Hypothalamus (tissue), 51 donors: ENCODE data around the gene LRRC14B.
A peak's percentile ranks its signal among the peaks of the same experiment; 100 is the strongest.

Experiments used
- DNase-seq, 51 donors: peaks; one replicate each; lab custom pipeline; 2025; lab: John Stamatoyannopoulos, UW

LRRC14B gene

DNA sequence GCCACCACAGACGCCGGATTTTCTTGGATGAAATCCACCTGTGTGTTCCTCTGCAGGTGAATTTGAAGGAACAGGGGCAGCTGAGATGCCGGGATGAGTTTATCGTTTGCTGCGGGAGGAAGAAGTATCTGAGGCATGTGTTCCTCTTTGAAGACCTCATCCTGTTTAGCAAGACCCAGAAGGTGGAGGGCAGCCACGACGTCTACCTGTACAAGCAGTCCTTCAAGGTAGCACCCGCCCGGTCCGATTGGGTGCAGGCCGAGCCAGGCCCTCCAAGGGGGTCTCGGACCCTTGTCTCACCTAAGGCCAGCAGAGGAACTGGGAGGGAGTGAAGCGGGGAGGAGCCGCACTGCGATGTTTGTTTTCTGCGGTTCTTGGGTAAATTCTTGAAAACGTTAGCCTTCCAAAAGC, 18.4 kb upstream of the LRRC14B start:
- DNase-seq: no peak

- no peak for DNase-seq
These were observed 17.7 kb upstream of the LRRC14B start for GRCh38 chr5:173392-174290.

- no peak for DNase-seq
These were observed 17.0 kb upstream of the LRRC14B start for GRCh38 chr5:174291-174600.

- no peak for DNase-seq
These were observed 16.3 kb upstream of the LRRC14B start for GRCh38 chr5:174876-175465.

DNA sequence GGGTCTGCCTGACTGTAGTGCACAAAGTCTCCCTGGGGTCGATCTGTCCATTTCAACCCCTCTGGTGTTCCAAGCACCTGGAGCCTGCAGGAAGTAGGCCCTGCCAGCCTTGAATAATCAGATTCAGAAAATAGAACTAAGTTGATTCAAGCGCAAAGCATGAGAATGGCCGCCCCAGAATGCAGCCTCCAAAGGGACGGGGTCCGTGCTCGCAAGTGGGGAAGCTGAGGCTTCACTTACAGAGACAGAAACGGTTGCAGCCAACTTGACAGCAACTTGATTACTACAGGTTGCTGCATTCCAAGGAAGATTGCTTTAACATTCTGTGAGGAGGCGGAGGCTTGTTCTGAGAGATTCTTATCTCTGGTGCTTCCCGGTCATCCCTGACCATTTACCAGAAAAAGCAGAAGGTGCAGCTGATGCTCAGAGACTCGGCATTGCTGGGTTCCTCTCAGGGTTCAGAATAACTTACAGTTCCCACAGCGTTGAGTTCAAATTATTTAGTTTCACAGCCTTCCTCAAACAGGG, 14.9 kb upstream of the LRRC14B start:
- no peak for DNase-seq

DNA sequence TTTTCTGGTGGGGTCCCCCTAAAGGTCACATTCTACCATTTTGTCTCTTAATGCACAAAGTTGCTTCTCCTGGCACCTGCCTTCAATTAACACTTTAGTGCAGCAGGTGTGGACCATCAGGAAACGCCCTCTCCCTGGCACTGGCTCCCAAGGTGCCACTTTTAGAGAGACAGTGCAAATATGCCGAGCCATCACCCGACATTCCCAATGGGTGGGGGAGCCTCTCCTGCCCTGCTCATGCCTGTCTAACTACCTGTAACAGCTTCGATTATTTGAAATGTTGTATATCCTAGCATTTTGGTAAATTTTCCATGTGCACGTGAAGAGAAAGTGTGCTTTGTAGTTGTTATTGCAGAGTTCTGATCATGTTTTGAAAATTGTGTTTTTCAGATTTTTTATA, 13.2 kb upstream of the LRRC14B start:
- DNase-seq: no peak

- DNase-seq: no peak
These were observed 11.9 kb upstream of the LRRC14B start for GRCh38 chr5:179401-179800.

DNA sequence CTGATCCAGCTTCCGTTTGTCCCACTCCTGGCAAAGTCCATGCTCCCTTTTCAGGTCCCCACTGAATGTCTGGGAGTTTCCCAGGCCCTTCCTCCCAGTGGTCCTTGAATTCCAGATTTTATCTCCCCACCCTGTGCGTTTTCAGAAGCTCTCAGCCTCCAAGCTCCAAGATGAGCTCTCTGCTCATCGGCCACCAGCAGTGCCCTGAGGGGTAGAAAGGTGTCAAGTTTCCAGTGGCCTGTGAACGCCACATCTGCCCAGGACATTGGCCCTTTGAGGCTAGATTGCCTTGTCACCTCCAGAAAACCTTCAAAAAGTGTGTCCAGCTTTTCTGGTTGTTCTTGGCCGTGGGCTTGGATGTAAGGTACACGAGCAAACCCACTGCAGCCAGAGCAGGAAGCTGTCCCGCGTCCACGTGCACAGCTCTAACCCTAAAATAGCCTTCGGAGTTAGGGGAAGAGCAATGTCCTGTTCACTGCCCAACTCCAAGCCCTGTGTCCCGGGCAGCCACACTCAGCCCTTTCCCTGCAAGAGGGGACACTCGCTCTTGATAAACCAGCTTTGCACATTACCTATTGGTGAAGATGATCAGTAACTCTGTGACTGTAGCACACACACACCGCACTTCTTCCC, 10.9 kb upstream of the LRRC14B start:
- no peak for DNase-seq

GRCh38 chr5:181160-181559, 10.1 kb upstream of the LRRC14B start:
- DNase-seq: no peak

DNA sequence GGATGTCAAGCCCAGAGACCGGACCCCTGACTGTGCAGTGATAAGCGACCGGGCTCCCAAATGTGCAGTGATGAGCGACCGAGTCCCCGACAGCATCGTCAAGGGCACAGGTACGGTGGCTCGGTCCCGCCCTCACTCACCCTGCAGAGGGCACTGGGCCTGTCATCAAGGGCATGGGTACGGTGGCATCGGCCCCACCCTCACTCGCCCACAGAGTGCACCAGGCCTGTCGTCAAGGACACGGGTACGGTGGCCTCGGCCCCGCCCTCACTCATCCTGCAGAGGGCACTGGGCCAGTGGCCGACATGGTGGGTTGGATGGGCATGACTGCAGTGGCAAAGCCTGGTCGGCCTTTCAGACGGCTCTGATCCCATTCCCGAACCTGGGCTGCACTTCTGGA, 9.7 kb upstream of the LRRC14B start:
- no peak for DNase-seq

DNA sequence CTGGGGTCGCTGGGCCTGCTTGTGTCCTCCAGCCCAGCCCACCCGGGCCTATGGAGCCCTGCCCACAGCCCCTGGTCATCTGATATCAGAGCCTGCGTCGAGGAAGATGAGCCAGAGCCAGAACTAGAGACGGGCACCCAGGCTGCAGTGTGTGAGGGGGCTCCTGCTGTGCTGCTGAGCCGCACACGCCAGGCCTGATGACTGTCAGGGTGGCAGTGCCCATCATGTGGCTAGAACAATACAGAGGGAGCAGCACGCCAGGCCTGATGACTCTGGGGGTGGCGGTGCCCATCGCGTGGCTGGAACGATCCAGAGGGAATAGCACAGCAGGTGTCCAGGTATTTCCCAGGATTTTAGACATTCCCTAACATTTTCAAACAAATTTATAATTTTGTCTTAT, 9.2 kb upstream of the LRRC14B start:
- DNase-seq: no peak

GRCh38 chr5:184471-184870, 6.8 kb upstream of the LRRC14B start:
- no peak for DNase-seq

DNA sequence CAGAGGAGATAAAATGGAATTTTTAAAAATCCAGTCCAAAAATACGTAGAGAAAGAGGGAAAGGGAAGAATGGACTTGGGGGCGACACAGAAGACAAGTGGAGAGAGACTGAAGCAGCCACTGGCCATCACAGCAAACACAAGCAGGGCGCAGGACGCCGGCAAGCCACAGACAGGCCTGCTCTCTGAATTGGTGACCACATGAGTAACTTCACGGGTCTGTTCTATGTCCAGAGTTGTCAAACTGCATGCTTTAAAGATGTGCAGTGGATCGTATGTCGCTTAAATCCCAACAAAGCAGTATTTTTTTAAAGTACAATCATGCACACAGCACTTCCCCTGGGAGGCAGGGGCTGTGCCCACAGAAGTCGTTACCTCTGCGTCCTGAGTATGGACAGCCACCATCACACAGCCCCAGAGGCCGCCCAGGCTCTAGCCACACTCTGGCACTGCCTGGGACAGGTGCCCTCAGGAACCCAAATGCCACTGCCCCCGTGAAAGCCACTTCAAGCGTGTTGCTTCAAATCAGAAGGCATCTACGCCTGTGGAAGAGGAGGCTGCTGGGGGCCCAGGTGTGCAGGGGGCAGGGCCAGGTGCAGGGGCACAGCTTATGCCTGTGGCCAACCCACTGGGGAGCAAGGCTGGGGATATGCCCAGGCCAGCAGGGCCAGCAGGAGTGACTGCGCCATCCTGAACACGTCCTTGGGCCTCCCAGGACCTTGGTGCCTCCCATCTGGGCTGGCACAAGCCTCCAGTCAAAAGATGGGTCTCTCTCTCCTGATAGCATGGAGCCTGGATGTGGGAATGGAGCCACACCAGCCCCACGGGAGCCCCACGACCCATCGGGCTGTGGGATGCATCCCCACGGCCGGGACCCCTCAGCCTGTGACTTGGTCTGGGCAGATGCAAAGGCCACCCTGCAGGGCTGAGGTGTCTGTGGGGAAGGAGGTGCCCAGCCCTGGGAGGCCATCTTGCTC, 5.9 kb upstream of the LRRC14B start:
- DNase-seq: no peak

DNA sequence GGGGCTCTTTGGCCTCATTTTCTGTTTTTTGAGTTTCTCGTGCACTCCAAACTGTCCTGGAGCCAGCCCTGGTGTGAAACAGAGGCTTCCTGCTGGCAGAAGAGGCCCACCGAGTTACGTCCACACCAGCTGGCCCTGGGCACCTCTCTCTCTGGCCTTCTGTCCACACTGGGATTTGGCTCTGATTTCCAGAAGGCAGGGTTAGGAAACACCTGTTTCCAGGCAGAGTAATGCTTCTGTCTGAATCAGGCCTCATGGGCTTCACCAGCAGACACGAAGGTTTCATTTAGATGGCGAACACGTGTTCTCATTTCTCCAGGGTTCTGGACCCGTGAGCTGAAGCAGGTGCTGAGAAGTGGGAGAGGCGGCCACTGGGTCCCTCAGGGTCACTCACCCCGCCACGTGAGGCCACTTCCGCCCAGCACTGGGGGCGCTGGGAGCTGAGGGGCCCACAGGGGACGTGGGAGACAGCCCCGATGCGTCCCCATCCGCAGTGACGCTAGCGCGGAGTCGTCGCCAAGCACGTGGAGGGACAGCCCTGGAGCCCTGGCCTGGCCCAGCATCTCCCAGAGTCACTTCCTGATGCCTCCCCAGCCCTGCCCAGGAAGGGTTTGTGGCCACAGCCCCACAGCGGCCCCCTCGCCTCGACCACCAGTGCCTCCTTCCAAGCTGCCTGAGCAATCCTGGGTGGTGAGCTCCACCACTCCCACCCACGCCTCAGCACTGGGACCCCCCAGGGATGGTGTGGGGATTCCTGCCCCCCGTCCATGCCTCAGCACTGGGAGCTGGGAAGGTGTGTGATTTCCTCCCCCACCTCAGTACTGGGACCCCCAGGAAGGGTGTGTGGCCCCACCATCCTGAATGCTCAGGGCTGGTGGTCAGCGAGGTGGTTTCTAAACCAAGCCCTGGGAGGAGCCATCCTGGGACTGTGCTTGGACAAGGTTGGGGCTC, 4.9 kb upstream of the LRRC14B start:
- DNase-seq: no peak

- DNase-seq: no peak
These were observed 4.3 kb upstream of the LRRC14B start for GRCh38 chr5:187042-187431.

DNA sequence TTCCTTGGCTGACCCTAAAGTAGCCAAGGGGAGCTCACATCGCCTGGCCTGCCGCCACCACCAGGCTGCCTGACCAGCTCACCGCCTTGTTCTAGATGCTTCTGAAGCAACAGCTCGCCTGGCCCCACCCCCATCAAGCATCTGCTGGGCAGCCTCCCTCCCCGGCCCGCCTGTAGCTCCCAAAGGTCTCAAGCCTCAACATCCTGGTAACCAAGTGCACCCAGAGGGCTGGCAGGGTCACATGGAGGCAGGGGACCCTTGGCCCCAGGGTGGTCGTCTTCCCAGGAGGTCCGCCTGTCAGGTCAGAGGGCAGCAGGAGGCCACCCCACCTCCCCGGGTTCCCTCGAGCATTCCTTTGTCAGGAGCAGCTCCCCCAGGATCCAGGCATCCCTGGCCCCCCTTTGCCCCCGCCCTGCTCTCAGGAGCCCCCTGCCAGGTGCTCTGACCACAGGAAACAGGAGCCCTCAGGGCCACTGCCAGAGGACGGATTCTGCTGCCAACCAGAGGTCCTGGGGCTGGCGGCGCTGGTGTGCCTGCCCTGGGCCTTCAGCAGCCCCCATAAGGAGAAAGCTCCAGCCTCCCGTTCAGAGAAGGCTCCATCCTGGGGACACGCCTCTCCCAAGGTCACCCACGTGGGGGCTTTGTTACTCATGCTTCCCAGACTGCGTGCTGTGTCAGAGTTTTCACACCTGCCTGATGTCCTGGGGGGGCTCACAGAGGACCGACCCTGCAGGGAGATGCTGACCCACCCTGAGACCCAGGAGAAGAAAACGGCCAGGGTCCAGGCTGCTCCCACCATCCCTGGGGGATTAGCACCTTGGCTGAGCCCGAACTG, 3.5 kb upstream of the LRRC14B start:
- no peak for DNase-seq

DNA sequence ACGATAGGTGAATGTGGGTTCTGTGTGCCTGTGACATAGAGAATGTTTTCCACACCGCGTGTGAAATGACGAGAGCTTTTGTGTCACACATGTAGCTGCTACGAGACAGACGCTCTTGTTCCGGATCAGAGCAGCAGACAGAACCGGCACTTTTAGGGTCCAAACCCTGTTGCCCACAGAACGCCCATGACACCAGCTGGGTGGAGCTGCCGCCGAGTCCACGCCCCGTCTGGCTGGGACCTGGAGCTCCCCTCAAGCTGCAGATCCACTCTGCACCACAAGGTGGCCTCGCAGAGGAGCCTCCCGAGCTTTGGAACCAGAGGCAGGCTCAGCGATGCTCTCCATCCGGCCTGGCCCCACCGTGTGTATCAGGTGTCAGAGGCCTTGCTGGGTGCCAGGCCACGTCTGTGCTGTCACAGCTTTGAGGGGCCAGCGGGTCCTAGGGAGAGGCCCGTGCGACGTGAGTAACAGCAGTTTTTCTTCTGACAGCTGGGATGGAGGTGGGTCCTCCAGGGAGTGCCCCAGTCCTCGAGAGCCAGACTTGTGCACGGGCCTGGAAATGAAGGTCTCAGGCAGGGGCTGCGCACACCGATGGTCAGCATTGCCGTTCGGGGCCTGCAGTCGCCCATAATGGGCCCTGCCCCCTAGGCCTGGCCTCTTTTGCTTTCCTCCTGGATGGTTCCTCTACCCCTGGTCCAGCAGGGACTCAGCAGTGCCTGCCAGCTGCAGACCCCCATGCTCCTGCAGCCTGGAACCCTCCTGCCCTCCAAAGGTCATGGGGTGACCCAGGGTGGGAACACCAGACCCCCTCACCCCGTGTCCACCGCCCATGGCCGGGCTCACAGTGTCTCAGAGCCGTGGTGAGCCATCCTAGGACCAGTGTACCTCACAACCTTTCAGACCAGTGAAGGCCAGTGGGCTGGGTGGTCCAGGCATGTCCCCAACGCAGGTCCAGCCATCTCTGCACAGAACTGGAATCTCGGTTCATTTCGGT, 2.5 kb upstream of the LRRC14B start:
- DNase-seq: peak; percentile 6 to 85 (median 59)
